HG03432 (cell line): ENCODE measurements around the gene NEDD1.

ENCODE experiments used
- ATAC-seq: cut with Tn5 transposase; IDR thresholded peaks from one replicate; pipeline ENCODE4 v1.9.1; 2021; ENCODE audit warnings: mild to moderate bottlenecking, moderate library complexity; ENCODE audit not compliant: unreplicated experiment

The NEDD1 gene

DNA sequence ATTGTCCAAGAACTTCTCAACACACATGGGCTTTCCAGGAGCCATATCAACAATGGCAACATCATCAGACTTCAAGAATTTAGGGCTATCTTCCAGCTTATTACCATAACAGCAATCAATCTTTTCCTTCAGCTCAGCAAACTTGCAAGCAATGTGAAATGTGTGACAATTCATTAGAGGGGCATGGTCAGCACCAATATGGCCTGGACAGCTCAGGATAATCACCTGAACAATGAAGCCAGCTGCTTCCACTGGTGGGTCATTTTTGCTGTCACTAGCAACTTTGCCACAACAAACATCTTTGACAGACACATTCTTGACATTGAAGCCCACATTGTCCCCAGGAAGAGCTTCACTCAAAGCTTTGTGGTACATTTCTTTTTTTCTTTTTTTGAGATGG is 5.9 kb upstream of the NEDD1 start:
- ATAC-seq: no peak

DNA sequence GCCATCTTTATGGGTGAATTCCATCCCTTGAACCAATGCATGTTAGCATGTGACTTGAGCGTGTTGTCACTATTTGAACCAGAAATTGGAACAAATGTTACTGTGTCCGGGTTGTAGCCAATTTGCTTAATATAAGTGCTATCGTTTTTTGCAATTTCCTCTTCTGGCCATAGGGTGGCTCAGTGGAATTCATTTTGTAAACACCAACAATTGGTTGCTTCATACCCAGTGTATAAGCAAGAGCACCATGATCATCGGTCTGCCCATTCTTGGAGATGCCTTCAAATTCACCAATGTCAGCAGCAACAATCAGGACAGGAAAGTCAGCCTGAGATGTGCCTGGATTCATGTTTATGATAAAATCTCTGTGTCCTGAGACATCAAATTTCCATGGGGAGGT is 5.0 kb upstream of the NEDD1 start:
- no peak for ATAC-seq

DNA sequence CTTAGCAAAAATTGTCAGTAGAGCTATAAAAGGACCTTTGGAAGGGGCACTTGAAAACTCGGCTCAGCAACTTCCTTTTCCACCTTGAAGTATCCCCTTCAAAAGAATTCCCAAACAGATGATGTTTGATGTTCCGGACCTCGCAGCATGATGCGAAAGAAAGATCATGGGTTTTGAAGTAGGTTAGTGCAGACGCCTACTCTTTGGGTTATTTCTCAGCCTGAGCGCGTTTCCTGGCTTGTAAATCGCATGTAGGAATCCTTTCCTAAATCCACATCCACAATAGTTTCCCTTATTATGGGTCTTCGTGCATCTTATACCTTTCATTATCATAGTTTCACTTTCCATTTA is 584 bp upstream of the NEDD1 start:
- ATAC-seq: no peak

DNA sequence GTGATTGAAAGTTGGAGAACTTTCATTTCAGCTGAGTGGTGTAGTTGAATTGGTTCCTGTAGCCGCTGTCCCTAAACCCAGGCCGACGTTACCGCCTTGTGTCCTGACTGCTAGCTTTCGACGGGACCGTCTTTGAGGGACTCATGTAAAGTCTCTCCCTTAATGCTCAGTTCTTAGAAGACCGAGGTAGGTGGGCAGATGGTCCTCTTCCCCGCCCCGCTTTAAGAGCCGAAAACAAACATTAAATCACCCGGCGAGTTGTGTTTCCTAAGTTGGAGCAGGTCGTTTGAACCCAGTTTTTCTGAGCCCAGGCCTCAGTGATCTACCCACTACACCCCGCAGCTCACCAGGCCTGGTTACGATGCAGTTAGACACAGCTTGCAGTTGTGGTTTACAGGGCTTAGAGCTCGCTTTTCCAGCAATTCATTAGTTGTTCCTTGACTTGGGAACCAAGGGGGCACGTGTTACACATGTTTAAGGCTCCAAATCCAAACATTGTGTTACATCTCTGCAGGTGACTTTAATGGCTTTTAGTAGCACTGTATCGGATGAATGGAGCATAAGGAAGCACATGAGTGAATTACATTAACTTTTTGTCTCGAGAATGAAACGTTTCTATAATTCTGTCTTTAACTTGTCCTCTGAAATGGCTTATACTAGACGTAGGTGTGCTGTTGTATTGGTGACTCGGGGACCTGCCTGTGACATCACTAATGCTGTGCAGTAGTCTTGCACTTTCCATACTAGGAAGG is 790 bp downstream of the NEDD1 start:
- peak; percentile 31 for ATAC-seq

DNA sequence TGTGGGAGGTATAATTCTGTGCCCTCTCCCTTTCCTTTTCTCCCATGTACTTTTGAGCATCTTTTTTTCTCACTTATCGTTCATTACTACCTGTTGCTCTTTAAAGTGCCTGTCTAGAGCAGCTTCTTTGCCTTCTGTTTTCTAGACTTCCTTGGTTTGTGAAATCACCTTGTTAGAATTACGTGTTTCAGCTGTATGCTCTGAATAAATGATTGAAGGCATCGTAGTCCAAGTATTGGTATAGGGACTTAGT is 1.3 kb downstream of the NEDD1 start:
- no peak for ATAC-seq

DNA sequence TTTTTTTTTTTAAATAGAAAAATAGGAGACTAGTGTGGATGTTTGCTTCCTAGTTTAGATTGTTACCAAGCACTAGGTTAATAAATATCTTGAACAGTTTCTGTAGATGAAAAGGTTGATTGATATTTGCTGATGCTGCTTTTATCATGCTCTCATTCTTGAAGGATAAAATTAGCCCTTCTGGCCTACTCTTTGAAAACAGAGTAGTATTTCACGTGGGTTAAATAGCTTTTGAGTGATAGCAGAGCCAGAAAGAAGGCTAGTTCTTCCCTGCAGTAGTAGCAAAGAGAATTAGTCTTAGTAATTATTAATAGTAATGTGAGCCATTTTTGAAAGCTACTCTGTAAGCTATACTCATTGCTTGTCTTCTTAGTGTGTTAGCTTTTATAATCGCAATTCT is 5.2 kb downstream of the NEDD1 start:
- ATAC-seq: no peak

DNA sequence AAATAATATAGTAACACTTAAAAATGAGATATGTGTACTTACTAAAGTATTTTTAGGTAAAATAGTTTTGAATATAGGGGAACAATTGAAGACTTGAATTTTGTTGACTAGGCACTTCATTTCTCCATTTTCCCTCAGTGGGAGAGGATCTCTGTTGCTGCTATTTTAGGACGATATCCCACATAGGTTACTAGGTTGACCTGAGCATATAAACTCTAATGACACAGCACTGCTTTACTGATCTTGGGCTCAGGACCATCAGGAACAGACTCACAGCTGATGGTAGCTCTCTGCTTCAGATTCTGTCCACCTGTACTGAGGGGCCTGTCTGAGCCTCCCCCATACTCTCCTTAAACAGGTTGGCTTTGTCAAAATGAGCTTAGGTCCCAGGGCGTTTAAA is 5.9 kb downstream of the NEDD1 start:
- no peak for ATAC-seq

DNA sequence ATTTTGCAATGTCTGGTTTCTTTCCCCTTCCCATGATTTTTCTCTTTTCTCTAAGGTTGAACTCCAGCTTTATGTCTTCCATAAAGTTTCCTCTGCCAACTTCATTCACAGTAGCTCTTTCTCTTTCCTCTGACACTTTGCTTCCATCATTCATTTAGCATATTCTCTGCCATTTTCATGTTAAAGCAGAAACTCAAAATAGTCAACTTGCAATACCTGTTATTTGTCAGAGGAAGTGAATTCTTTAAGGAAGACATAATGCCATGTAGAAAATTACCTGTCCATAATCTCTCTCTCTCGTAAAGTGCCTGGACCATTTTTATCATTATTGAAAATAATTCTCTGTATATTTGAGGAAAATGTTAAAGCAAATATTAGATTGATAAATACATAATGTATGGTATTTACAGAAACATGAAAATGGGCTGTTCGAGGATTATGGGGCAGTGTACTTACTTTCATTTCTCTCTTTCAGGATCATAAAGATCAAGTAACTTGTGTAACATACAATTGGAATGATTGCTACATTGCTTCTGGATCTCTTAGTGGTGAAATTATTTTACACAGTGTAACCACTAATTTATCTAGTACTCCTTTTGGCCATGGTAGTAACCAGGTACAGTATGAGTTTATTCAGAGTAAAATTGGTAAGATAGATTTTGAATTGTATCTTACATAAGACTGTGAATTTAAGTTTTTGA is 12.6 kb downstream of the NEDD1 start:
- no peak for ATAC-seq

DNA sequence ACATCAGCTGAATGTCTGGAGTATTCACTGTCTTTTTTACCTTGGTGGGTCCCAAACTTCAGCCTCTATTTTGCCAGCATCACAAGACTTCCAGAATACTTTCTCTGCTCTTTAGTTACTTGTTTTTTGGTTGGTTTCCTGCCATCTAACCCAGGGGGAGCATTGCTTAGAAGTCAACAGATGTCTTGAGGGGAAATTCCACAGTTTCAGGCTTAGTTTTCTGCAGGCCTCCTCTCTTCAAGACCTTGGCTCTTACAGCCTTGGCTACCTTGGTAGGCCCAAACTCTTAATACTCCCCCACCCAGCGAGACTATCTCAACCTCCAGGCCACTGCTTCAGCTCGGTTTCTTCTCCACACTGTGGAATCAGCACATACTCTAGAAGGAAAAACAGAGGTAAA is 41.7 kb downstream of the NEDD1 start:
- peak; percentile 80 for ATAC-seq

DNA sequence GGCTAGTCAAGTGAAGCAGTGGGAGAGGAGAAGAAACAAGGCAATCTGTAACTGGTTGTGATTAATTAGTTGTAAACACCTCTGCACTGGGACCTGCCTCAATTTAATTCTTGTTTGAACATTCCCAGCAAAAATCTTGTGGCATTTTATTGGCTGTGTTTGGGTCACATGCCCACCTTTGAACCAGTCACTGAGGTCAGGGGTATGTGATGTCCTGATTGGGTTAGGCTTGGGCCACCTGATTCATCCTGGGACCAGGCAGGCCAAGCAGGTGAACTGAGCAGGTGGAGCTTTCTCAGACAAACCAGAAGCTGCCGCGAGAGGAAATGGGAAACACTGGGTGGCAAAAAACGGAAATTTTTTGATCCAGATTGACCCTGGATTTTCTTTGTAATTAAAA is 72.5 kb downstream of the NEDD1 start:
- ATAC-seq: no peak

DNA sequence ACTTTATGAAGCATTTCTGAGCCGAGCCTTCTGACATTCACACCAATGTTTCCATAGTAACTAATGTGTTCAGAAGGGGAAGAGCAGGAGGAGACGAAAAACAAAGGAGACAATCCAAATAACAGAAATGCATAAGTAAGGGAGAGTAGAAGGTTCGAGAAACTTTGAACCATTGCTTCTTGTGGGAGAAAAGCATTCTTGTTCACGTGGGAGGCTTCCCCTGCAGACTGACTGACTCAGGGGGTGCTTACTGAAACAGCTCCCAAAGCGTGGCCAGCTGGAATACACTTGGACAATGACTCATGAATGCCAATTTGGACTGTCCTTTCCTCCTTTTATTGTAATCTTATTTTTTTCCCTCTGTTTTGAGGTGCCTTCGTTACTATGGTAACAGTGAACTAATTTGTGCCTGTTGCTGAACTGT is 73.9 kb downstream of the NEDD1 start:
- ATAC-seq: no peak

DNA sequence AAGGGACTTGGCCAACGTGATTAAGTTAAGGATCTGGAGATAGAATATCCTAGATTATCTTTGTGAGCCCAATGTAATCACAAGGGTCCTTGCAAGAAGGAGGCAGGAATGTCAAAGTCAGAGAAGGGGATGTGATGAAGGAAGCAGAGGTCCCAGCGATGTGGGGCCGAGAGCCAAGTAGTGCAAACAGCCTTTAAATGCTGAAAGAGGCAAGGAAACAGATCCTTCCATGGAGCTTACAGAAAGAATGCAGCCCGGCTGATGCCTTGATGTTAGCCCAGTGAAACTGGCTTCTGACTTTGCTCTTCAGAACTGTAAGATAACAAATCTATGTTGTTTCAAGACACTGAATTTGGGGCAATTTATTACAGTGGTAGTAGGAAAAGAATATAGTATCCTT is 74.9 kb downstream of the NEDD1 start:
- no peak for ATAC-seq

DNA sequence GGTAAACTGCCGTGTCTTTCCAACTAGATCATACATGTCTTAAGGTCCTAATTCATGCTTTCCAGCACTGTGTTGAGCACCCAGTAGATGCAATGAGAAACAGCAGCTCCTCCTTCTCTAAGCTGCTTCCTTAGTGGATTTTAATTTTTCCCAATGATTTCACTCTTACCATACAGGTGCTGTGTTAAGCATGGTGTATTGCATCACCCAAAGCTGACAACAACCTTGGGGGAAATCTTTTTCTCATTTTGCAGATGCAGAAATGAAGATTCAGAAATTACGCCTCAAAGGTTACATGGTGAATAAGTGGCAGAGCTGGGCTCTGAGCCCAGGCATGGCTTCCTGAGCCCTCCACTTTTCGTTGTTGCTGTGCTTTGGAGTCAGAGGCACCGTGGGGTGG is 75.6 kb downstream of the NEDD1 start:
- ATAC-seq: no peak

DNA sequence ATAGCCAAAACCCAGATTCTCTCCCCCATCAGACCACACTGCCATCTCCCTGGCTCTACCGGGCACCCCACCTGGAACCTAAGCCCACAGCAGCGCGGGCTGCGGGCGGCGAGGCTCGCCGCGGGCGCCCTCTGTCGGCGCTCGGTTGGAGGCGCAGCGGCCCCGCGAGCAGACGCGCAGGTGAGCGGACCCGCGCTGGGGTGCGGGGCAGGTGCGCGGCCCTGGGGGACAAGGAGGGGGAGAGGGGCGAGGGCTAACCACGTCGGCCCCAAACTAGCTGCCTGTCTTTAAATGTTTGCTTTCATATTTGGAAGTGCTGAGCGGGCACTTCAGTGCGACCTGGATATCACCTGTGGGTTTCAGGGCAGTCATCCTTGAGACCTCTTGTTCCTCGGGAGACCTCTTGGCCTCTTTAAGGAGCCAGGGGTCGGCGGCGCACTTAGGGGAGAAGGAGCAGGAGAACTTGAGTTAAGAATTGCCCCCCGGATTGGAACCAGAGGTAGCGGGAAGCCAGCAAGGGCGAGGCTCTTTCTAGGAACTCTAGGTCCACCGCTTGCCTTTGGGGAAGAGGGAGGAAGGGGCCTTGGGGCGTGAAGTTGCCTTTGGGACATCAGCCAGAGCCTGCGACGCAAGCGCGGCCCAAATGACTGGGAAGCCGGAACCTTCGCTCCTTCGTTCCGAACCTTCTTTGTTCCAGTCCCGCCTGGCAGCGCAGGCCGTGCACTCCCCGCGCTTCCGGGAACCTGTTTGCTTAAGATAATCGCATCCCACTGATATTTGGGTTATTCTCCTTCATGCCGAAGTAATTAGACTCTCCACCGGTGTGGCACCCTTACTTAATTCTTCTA is 78.7 kb downstream of the NEDD1 start:
- ATAC-seq: peak; percentile 94

DNA sequence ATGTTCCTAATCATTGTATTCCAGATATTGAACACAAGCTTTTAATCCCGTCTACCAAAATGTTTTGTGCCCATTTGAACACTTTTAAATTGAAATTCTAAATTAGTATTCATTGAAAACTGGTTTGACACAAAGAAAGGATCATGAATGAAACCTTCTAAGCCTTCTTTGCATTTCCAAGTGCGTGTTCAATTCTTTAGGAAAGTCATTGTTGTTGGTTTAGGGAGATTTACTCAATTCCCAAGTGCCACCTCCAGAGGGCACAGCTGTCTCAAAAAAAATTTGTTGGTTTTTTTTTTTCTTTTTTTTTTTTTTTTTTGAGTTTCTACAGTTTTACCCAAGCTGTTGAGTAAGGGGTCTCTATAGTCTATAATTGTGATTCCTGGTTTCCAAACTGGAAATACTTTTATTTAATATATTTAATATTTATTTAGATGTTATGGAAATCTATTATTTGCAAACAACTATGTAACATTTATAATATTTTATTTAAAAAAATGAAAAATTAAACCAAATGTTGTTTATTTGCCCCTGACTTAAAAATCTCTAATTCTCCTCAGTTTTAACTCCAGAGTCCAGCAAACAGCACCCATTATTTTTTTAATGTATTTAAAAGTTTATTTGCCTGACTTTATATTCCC is 79.9 kb downstream of the NEDD1 start:
- no peak for ATAC-seq

DNA sequence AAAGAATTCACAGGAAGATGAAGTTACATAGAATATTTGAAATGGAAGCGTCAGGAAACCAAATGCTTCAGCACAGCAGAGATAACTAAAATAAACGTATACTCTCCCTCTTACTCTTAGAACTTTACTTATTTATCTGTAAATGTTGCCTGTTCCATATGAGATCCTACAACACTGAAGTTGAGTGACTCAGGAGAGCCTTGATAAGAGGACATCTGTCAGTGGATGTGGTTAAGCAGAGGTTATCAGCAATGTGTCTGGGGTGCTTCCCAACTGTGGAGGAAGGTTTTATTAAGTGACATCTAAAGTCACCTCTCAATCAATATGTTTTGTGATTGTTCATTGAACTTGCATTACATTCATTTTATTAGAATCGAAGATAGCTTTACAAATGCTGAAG is 81.9 kb downstream of the NEDD1 start:
- ATAC-seq: no peak

DNA sequence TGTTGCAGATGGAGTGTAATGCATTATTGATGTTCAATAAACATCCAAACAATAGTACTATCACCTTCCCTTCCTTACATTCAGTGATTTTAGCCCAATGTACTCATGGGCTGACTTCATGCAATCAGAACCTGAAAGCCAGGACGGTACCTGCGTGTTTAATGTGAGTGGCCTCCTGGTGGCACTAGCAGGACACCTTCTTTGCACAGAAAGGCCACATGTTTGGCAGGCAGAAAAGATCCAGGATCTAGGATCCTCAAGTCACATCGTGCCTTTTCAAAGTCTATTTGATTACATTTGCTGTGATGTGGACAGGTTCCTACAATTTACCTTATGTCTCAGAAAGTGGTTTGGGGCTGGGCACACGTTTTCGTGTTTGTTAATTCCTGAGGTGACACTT is 82.9 kb downstream of the NEDD1 start:
- ATAC-seq: no peak

DNA sequence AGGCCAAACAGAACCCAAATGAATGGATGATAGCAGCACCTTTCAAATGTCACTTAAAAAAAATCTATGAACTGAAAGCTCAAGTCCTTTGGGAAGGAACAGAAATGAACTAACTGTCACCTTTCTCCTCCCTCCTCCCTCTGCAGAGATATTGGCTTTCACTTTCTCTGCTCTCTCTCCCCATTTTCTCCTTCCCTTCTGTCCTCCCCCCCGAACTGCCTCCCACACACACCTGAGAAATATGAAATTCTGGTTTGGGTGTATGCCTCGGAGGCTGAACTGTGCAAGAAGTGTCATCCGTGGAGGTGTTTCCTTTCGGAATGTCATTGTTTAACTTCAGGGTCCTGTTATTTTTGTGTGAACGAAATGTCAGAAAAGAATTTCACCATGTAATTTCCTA is 87.8 kb downstream of the NEDD1 start:
- ATAC-seq: no peak

DNA sequence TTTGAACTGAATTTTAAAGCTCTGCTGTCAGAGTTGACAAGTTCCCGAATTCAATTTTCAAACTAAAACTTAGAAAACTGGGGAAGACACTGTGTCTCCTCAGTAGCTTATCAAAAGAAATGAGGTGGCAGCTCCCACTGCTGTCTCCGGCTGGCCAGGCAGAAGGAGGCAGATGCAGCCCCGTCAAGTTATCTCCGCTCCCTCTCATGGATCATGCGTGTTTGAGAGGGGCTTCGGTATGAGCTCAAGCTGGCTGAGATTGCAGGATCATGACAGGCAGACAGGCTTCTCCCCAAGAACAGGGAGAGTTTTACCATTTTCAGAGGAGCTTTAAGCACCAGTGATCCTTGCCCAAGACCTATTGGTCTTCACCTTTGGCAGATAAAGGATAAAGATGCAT is 88.8 kb downstream of the NEDD1 start:
- ATAC-seq: no peak

DNA sequence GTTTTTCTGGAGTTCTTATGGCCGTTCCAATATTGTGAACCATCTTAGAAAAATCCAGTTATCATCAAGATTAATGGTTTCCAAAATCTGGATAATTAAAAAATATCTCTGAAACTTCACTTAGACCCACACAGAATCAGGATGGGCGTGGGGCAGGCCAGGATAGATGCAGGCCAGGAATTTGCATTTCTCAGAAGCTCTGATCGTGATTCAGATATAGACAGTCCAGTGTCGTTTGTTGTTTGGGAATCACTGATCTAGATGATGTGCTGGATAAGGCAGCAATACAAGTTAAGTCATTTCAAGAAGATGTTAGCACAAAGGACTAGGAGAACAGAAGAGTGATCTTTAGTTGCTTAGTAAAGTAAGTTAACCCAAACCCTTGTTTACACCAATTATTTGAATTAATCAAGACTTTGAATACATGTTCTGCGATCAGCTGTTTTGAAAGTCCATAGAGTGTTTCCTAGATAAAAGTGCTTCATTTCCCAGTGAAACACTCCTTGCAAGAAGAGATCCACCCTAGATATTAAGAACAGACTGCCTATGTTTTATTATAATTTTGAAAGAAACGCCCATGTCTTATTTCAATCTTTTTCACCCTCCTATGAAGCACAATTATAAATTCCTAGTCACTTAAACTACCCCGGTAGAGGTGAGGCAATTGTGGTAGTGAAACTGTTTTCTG is 90.9 kb downstream of the NEDD1 start:
- ATAC-seq: no peak

DNA sequence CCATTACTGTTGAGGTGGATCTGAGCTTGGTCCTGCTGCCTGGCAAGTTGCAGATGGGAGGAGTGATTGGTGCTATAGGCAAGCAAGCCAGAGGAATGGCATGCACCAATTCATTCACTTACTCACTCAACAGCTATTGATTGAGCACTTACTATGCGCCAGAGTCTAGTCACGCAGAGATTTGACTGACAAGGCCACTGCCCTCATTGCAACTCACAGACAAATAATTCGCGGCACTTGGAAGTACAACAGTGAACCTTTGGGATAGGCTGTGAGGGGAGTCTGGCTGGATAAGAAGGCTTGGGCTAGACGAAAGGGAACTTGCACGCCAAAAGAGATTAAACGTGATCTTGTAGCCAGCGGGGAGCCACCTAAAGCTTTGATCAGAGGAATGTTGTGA is 96.2 kb downstream of the NEDD1 start:
- ATAC-seq: no peak
